ENCODE measurements around the gene IL22RA1.

The IL22RA1 gene

GRCh38 chr1:24111996-24112779, 30.8 kb downstream of the IL22RA1 start, which contains the start of gene MYOM3:
Gene MYOM3 (minus strand): TSS chr1:24112135. CDS start chr1:24108636, 3,499 bp downstream.
- DNase-seq (ENCODE audit: low read depth in 2 of 2): peak; percentile 22 to 26

GRCh38 chr1:24111262-24111995, 31.5 kb downstream of the IL22RA1 start:
- DNase-seq (ENCODE audit: low read depth in 2 of 2): no peak

GRCh38 chr1:24110642-24111261, 32.2 kb downstream of the IL22RA1 start:
- DNase-seq (ENCODE audit: low read depth in 2 of 2): no peak

- DNase-seq (ENCODE audit: low read depth in 2 of 2): no peak
These were observed 33.1 kb downstream of the IL22RA1 start for GRCh38 chr1:24109686-24110475.

GRCh38 chr1:24109166-24109483, 33.8 kb downstream of the IL22RA1 start:
- no peak for DNase-seq (ENCODE audit: low read depth in 2 of 2)

GRCh38 chr1:24108334-24109165, 34.4 kb downstream of the IL22RA1 start:
- DNase-seq (ENCODE audit: low read depth in 2 of 2): no peak

GRCh38 chr1:24107462-24108138, 35.3 kb downstream of the IL22RA1 start:
- no peak for DNase-seq (ENCODE audit: low read depth in 2 of 2)

GRCh38 chr1:24105368-24106160, 37.4 kb downstream of the IL22RA1 start:
- no peak for DNase-seq (ENCODE audit: low read depth in 2 of 2)

GRCh38 chr1:24104854-24105253, 38.1 kb downstream of the IL22RA1 start:
- no peak for DNase-seq (ENCODE audit: low read depth in 2 of 2)

GRCh38 chr1:24103879-24104278, 39.1 kb downstream of the IL22RA1 start:
- DNase-seq (ENCODE audit: low read depth in 2 of 2): no peak

GRCh38 chr1:24103408-24103807, 39.5 kb downstream of the IL22RA1 start:
- no peak for DNase-seq (ENCODE audit: low read depth in 2 of 2)

GRCh38 chr1:24102961-24103360, 40.0 kb downstream of the IL22RA1 start:
- no peak for DNase-seq (ENCODE audit: low read depth in 2 of 2)

GRCh38 chr1:24101796-24102586, 40.9 kb downstream of the IL22RA1 start:
- no peak for DNase-seq (ENCODE audit: low read depth in 2 of 2)

GRCh38 chr1:24100945-24101737, 41.8 kb downstream of the IL22RA1 start:
- DNase-seq (ENCODE audit: low read depth in 2 of 2): no peak

- DNase-seq (ENCODE audit: low read depth in 2 of 2): no peak
These were observed 43.8 kb downstream of the IL22RA1 start for GRCh38 chr1:24098943-24099638.

- DNase-seq (ENCODE audit: low read depth in 2 of 2): no peak
These were observed 44.8 kb downstream of the IL22RA1 start for GRCh38 chr1:24098102-24098501.

- no peak for DNase-seq (ENCODE audit: low read depth in 2 of 2)
These were observed 45.3 kb downstream of the IL22RA1 start for GRCh38 chr1:24097663-24098062.

All from stimulated activated CD8-positive, alpha-beta memory T cell treated with anti-CD3 and anti-CD28 coated beads, Interleukin-7, amount 100 ng/mL, for 4 hours (primary cell).